Caco-2 (cell line): ENCODE data around the gene RUFY1. TPM values are rescaled to one million over a fixed set of nuclear protein-coding genes. Genes with fewer than 3 reads are reported as not detected.

Source experiments
- BruUV-seq: library from RNA; stranded (reverse); fragments of 400-500 nt; replicated peaks from 2 replicates; lab custom pipeline; 2021; lab: Mats Ljungman, UMichigan
- CTCF ChIA-PET: fragments of 300-600 bp; sonication (Branson Sonifier 250); formaldehyde crosslinking; loops from one replicate; lab custom pipeline; 2022; ENCODE audit warnings: antibody characterized with exemption; lab: Charles Lee
- POLR2A ChIA-PET: fragments of 300-600 bp; sonication (Branson Sonifier 250); formaldehyde crosslinking; loops from one replicate; lab custom pipeline; 2022; ENCODE audit warnings: antibody characterized with exemption; lab: Charles Lee
- DNase-seq, 2 experiments: peaks; one replicate each; pipeline versions ENCODE4 v3.0.0 to v3.0.0-alpha.2; 2020 to 2022
- H3K27me3 ChIP-seq: replicated peaks from 2 replicates; pipeline ENCODE4 v1.6.0; 2011; ENCODE audit warnings: low read length; ENCODE audit not compliant: control insufficient read depth, insufficient read depth
- H3K36me3 ChIP-seq: 2 replicates; pipeline ENCODE4 v1.5.1; 2011; ENCODE audit warnings: low read length; ENCODE audit not compliant: control insufficient read depth, insufficient read depth
- H3K4me1 ChIP-seq: fragments of 250-450 bp; sonication (Bioruptor Pico); 2 replicates; pipeline ENCODE4 v1.5.1; 2020; ENCODE audit warnings: mild to moderate bottlenecking
- H3K4me3 ChIP-seq: 2 replicates; pipeline ENCODE4 v1.5.1; 2011; ENCODE audit warnings: low read depth, mild to moderate bottlenecking, control low read depth, low read length
- H3K9me3 ChIP-seq: fragments of 250-450 bp; sonication (Bioruptor Pico); 2 replicates; pipeline ENCODE4 v1.5.1; 2020; ENCODE audit warnings: mild to moderate bottlenecking, moderate library complexity
- H3K27ac Mint-ChIP-seq: one replicate; pipeline ENCODE4 v1.8.0; 2022; ENCODE audit warnings: mixed read lengths; ENCODE audit not compliant: unreplicated experiment
- H3K27me3 Mint-ChIP-seq: one replicate; pipeline ENCODE4 v1.8.0; 2022; ENCODE audit warnings: mixed read lengths; ENCODE audit not compliant: insufficient read depth, unreplicated experiment
- H3K36me3 Mint-ChIP-seq: one replicate; pipeline ENCODE4 v1.8.0; 2022; ENCODE audit warnings: mild to moderate bottlenecking, mixed read lengths; ENCODE audit not compliant: insufficient read depth, unreplicated experiment
- H3K4me1 Mint-ChIP-seq: one replicate; pipeline ENCODE4 v1.8.0; 2022; ENCODE audit warnings: low read depth, mixed read lengths; ENCODE audit not compliant: unreplicated experiment
- H3K4me3 Mint-ChIP-seq: one replicate; pipeline ENCODE4 v1.8.0; 2022; ENCODE audit warnings: mild to moderate bottlenecking, moderate library complexity, mixed read lengths; ENCODE audit not compliant: unreplicated experiment
- H3K9me3 Mint-ChIP-seq: one replicate; pipeline ENCODE4 v1.8.0; 2022; ENCODE audit warnings: mixed read lengths; ENCODE audit not compliant: unreplicated experiment
- intact Hi-C: fragments of 100-400 bp; cut with micrococcal nuclease; formaldehyde crosslinking; loops from one replicate; pipeline ENCODE4 v1.10.0; 2022; ENCODE audit not compliant: unreplicated experiment
- total RNA-seq: library from RNA; stranded (reverse); gene quantifications from 2 replicates; pipeline ENCODE4 v1.2.3, GENCODE V29; 2022
- TF ChIP-seq, protein P1 (sequence below), 2 experiments: fragments of 200-600 bp in 1 of 2; IDR thresholded peaks; 1 replicate in 1 of 2; 2 replicates in 1 of 2; pipeline versions ENCODE4 v1.5.1 to v1.8.0; 2011 to 2022; ENCODE audit warnings: antibody characterized with exemption in 1 of 2, control low read depth in 1 of 2, inconsistent platforms in 1 of 2, low read depth in 1 of 2, low read length in 1 of 2, mild to moderate bottlenecking in 1 of 2, moderate library complexity in 1 of 2; ENCODE audit not compliant: insufficient read depth in 1 of 2, severe bottlenecking in 1 of 2, unreplicated experiment in 1 of 2

Gene RUFY1
- total RNA-seq, 1 experiment from 2014 or later, result 36.3 TPM

DNA sequence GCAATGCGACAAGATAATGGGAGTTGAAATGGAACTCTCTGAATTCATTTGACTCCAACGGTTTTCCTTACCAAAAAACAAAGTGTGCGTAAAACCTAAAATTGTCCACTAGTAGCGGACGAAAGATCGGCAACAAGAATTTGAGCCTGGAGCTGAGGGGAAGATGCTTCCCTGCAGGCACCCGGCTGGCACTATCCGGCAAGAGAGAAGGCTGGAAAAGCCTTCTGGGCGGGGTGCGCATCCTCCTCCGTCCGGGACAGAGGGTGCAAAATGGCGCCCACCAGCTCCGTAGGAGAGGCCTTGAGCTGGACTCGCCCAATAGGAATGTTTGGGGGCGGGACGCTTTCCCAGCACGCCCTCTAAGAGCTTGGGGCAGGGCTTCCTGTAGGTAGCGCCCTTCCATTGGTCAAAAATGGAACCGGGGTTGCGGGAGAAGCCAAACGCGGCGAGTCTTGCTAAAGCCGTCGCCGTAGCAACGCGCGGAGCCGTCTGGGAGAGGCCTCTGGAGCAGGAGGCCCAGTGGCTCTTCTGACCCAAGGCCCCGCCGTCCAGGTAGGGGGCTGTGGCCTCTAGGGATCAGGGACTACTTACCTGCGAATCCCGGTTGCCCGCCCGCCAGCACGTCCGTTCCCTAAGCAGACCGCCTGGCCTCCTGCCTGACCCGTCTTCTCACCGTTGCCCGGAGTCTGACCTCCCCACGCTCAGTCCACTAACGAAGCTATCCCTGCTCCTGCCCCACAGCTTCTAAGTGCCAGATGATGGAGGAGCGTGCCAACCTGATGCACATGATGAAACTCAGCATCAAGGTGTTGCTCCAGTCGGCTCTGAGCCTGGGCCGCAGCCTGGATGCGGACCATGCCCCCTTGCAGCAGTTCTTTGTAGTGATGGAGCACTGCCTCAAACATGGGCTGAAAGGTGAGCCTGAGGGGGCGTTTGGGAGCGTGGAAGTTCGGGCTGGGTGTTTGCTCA lies 9.2 kb downstream of the RUFY1 start:
- TSS peak; percentile 26 for BruUV-seq
- peak overlapping the region; percentile 97 for H3K4me3 ChIP-seq

DNA sequence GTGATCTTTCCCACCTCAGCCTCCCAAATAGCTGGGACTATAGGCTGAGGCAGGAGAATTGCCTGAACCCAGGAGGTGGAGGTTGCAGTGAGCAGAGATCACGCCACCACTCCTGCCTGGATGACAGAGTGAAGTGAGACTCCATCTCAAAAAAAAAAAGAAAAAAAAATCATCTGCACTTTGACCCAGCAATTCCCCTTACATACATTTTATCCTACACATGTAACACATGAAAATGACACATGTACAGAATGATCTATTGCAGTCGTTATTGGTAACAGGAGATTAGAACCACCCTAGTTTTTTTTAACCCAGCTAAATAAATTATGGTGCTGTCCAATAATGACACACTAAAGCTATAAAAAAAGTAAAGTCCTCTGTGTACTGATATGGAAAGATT lies 14.2 kb downstream of the RUFY1 start:
- H3K4me3 Mint-ChIP-seq, result no peak overlapping the region
- H3K4me1 Mint-ChIP-seq, result no peaks in the 10 kb centered on the region
- intact Hi-C loops, result no loop called here
- BruUV-seq, result no TSS peak
- CTCF ChIA-PET, result no interaction called here
- Histone ChIP-seq H3K9me3 (no peaks in the 10 kb centered on the region), H3K36me3 (no peaks in the 10 kb centered on the region; the same call in 1 of the 2 replicates), H3K4me1 (no peaks in the 10 kb centered on the region), H3K4me3 (no peak overlapping the region), H3K27me3 (no peaks in the 10 kb centered on the region)
- H3K27ac Mint-ChIP-seq, result no peak overlapping the region
- POLR2A ChIA-PET, result no interaction called here
- DNase-seq, result no peak
- no peaks in the 10 kb centered on the region for H3K27me3 Mint-ChIP-seq
- TF ChIP-seq, protein P1, sequence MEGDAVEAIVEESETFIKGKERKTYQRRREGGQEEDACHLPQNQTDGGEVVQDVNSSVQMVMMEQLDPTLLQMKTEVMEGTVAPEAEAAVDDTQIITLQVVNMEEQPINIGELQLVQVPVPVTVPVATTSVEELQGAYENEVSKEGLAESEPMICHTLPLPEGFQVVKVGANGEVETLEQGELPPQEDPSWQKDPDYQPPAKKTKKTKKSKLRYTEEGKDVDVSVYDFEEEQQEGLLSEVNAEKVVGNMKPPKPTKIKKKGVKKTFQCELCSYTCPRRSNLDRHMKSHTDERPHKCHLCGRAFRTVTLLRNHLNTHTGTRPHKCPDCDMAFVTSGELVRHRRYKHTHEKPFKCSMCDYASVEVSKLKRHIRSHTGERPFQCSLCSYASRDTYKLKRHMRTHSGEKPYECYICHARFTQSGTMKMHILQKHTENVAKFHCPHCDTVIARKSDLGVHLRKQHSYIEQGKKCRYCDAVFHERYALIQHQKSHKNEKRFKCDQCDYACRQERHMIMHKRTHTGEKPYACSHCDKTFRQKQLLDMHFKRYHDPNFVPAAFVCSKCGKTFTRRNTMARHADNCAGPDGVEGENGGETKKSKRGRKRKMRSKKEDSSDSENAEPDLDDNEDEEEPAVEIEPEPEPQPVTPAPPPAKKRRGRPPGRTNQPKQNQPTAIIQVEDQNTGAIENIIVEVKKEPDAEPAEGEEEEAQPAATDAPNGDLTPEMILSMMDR (IDR thresholded peaks at IDR 0.05; ENCODE audit: insufficient read depth in 1 of 2, low read depth in 1 of 2, low read length in 1 of 2, severe bottlenecking in 1 of 2, unreplicated experiment in 1 of 2), result no peak
- no peaks in the 10 kb centered on the region for H3K9me3 Mint-ChIP-seq
- H3K36me3 Mint-ChIP-seq, result peaks cover 60% of the 10 kb centered on the region

More for the DNA sequence above, 9.2 kb downstream of the RUFY1 start:
- H3K4me3 Mint-ChIP-seq, result peak overlapping the region; percentile 91
- H3K4me1 ChIP-seq, result no peaks in the 10 kb centered on the region
- H3K36me3 ChIP-seq, result no peaks in the 10 kb centered on the region
- H3K27me3 Mint-ChIP-seq, result no peaks in the 10 kb centered on the region
- TF ChIP-seq, protein P1 (IDR thresholded peaks at IDR 0.05; ENCODE audit: insufficient read depth in 1 of 2, low read depth in 1 of 2, low read length in 1 of 2, severe bottlenecking in 1 of 2, unreplicated experiment in 1 of 2), result no peak
- peaks cover 58% of the 10 kb centered on the region for H3K36me3 Mint-ChIP-seq
- DNase-seq, result peak; percentile 99
- no peaks in the 10 kb centered on the region for H3K9me3 Mint-ChIP-seq
- CTCF ChIA-PET, result interaction anchor here (0.8 to 1.4 kb wide), 3 partner anchors 9 to 40 kb away, joined by 3 to 4 read pairs (median 3); partner anchors contain the start of gene RUFY1
- intact Hi-C loops, result loop anchor here (1.0 to 5.0 kb wide), 3 partner anchors 8 to 139 kb away; partner anchors contain the start of genes CANX and HNRNPH1
- H3K9me3 ChIP-seq, result no peaks in the 10 kb centered on the region
- POLR2A ChIA-PET, result interaction anchor here (0.6 to 1.6 kb wide), 6 partner anchors 9 to 172 kb away, joined by 3 to 25 read pairs (median 4); partner anchors contain the start of genes HNRNPH1 and RUFY1
- H3K4me1 Mint-ChIP-seq, result peaks cover 8% of the 10 kb centered on the region
- no peaks in the 10 kb centered on the region for H3K27me3 ChIP-seq
- H3K27ac Mint-ChIP-seq, result peak overlapping the region; percentile 91

DNA sequence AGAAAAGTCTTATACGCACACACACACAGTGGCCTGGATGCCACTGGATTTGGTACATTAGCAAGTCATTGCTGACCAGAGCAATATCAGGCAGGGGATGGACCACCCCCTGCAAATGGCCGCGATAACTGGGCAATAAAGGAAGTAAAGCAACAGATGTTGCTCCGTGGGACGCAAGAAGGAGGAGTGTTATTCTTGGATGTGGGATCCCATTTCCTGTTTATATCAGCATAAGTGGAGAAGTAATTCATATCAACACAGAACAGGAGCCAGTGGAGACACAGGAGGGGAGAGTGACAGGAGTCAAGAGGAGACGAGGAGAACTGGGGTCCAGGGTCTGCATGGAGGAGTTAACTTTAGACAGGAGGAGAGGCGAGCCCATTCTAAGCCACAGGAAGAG lies 18.4 kb downstream of the RUFY1 start:
- POLR2A ChIA-PET, result no interaction called here
- CTCF ChIA-PET, result interaction anchor here (0.5 to 1.3 kb wide), 2 partner anchors 10 to 13 kb away, joined by 3 to 5 read pairs; no protein-coding TSS in a partner anchor
- H3K9me3 Mint-ChIP-seq, result no peaks in the 10 kb centered on the region

More for the DNA sequence above, 18.4 kb downstream of the RUFY1 start:
- Mint-ChIP-seq H3K36me3 (peaks cover 51% of the 10 kb centered on the region), H3K27ac (no peak overlapping the region), H3K4me1 (no peaks in the 10 kb centered on the region), H3K27me3 (no peaks in the 10 kb centered on the region), H3K4me3 (no peak overlapping the region)
- Histone ChIP-seq H3K27me3 (no peaks in the 10 kb centered on the region), H3K4me3 (no peak overlapping the region), H3K4me1 (no peaks in the 10 kb centered on the region), H3K36me3 (peaks cover 2% of the 10 kb centered on the region; the same call in 1 of the 2 replicates), H3K9me3 (no peaks in the 10 kb centered on the region)
- DNase-seq, result no peak
- intact Hi-C loops, result no loop called here
- TF ChIP-seq, protein P1 (IDR thresholded peaks at IDR 0.05; ENCODE audit: insufficient read depth in 1 of 2, low read depth in 1 of 2, low read length in 1 of 2, severe bottlenecking in 1 of 2, unreplicated experiment in 1 of 2), result no peak
- BruUV-seq, result no TSS peak
